HG03439 (cell line): ENCODE results near the gene WDR54.
"Not testable (repeated sequence)": the region's sequence is repeated elsewhere in the genome, so short reads cannot be mapped to it uniquely, and the experiment has no call there.

Experiments used
- ATAC-seq: cut with Tn5 transposase; IDR thresholded peaks from one replicate; pipeline ENCODE4 v1.9.1; 2021; ENCODE audit warnings: mild to moderate bottlenecking, moderate library complexity; ENCODE audit not compliant: unreplicated experiment

Gene WDR54

DNA sequence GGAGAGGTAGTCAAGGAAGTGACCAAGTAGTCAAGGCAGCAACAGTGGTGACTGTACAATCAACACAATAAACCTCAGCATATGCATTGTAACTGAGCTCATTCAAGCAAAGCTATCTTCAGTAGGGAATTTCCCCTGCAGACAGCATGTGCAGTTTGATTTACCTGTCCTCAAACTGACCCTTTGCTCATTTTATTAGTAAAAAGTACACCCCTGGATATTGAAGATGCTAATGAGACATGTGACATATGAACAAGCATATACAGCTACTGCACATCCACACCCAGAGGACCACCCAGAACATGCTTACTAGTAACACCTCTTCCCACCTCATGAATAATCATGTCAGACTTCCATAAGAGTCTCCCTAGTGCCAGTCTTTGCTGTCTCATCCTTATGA lies 15.5 kb upstream of the WDR54 start:
- no peak for ATAC-seq

DNA sequence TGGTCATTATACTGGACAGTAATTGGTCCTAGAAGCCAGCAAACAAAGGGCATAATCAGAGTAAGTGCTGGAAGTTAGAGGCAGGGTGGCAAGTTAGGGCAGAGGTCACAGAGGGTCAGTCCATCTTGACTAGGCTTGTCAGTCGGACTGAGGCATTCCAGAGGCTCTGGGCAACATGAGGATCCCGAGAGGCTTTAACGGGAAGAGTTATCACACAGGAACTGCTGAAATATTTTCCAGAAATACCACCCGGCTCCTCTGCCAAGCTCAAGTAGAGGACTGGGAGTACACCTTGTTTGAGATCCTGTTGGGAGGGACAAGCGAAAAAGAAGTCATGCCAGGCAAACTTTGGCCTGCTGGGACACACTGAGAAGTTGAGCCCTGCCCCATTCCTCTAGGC lies 13.8 kb upstream of the WDR54 start:
- no peak for ATAC-seq

DNA sequence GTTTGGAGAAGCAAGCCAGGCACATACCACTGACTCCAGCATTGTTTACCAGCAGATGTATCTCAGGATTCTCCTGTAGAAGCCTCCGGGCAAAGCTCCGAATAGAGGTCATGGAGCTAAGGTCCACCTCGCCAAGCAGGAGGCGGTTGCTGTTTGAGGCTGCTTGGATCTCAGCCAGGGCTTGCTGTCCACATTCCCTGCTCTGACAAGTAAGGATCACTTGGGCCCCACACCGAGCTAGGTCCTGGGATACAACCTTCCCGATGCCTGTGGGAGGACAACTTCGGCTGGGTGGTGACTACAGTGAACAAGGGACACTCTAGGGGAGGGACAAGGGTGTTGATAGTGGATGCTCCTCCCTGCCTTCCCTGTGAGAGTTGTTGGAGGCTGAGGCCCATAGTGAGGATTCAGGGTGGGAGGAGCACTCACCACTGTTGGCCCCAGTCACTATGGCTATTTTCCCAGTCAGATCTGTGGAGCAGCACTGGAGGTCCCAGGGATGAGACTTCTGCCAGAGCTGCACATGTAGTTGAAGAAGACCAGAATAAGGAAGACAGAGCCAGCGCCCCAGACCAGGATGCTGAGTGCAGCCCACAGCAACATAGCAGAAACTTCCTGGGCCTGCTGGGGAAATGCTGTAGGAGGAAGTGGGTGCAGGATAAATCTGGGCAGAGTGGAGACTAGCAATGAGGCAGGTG lies 8.4 kb upstream of the WDR54 start:
- no peak for ATAC-seq

DNA sequence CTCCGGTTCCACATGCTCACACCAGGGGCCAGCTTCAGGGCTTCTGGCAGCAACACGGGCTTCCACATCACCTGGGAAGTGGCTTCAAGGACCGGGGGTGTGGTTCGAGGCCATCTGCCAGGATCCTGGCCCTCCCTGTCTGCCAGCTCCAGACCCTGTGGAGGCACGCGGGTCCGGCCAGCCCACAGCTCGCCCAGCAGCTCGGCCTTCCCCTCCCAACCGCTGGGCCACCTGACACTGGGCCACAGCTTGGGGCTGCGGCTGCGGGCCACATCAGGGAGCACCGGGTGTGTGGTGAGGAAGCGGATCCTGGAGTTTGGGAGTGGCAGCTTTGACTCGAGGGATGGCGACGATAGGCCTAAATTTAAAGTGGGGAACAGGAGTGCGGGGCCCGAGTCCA lies 7.1 kb upstream of the WDR54 start:
- no peak for ATAC-seq

DNA sequence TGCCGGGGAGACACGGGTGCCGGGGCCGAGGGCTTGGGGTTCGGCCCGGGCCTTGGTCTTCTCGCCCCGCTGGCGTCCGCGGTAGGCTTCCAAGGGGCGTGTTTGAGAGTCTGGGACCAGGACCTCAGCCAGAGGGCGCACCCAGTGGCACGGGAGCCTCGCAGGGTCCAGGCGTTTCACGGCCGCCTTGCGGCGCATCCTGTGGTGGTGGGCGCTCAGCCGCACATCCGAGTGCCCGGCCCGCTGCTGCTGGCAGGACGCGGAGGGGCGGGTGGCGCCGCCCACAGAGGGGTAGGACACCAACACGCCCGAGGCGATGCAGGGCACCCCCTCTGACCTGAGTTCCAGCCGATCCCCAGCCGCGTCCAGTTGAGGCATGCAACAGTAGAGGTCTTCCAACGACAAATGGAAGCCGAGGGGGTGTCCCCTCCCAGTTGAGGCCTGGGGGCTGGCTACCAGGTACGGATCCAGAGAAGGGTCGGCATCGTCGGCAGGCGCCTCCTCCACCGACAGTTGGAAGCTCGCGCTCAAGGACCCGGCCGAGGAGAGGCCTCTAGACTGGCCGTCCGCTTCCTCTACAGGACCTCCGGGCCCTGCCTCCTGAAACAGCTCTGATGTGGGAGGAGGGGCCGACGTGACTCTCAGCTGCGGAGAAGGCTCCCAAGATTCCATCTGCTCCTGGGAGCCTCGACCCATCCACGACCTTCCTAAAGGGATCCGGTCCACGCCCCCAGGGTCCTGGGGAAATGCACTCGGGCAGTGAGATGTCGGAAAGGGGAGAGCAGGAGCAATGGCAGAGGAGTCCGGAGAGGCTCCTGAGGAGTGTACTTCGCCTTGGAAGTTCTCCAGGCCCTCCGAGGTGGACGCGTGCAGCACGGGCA lies 6.4 kb upstream of the WDR54 start:
- ATAC-seq = no peak

DNA sequence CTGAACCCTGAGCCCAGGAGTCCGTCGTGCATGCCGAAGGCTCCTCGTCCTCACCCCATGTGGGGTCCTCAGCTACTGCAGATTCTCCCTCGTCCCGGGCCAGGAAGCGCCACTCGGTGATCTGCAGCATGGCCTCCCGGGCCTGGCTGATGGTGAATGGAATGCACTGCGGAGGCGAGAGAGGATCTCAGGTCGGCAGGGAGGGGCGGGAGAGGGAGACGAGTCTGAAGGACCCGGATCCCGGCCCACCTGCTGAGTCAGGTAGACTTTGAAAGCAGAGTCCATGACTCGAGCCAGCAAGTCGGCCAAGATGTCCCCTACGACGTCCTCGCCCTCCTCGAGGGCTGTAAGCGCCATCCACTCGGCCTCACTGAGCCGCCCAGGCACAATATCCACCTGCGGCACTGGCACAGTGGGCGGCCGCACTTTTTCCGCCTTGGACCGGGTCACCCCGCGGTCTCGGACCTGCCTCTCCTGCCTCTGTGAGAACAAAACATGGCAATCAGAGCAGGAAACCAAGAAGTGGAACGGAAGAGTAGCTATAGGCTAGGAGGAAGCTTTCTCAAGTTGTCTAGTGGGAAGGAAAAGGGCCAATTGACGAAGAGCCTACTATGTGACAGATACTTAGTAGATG lies 5.7 kb upstream of the WDR54 start:
- ATAC-seq = no peak

DNA sequence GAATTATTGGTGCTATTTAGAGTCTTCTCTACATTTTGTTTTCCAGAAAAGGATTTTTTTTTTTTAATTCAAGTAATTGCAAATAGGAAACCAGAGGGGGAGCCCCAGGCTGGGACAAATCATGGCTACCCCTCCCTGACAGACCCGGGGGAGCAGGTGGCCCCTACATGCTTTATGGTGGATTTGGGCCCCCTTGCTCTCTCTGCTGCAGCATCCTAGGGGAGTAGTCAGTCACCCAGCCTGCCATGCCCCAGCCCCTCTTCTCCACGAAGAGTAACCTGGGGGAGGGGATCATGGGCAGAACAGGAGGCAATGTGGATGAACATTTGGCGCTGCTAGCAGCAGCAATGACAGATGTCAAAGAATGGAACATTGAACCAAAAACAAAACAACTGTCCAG lies 4.8 kb upstream of the WDR54 start:
- ATAC-seq = no peak

DNA sequence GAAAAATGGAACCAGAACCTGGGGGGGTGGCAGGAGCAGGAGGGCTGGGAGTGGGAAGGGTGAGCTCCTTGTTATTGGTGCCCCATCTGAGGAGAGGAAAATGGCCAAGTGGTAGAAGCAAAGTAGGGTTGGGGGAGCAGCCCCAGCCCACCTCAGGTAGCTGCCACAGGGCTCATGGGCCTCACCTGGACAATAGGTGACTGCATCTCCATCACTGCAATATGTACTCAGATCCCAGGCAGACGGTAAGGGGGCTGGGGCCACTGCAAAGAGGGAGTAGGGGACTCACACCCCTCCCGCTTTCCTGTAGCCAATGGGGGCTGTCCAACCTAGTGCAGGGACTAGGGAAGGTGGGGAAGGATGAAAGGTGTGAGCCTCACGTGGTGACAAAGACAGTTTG lies 4.3 kb upstream of the WDR54 start:
- no peak for ATAC-seq

DNA sequence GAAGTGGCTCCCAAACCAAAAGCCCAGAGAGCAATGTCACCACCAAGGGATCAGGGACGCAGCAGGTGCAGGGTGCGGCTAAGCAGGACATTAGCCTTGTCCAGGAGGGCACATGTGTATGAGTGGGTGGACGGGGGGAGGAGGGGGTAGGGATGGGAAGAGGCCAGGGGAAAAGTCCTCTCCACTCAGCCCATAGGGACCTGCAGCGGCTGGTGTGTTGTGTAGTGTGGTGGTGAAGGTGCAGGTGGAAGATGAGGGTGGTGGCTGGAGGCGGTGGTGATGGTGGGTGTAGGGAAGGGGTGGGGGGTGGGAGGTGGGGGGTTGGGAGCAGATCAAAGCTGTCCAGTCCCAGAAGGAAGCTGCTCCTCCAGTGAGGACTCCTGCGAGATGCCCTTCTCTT lies 3.8 kb upstream of the WDR54 start:
- ATAC-seq = no peak

DNA sequence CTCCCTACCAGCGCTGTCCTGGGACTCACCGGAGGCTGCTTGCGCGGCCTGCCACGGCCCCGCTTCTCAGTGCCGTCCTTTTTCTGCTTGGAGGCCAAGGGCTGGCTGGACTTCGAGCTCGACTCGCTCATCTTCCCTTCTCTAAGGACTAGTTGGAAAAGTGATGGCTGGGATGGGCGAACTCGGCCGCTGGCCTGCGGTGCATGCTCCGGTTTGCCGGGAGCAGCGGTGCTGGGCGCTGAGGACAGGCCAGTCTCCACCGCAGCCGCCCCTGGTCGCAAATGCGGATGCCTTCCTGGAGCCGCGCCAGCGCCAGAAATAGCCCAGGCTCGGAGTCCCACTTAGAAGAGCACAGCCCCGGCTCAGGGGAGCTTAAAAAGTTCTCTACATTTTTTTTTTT lies 3.2 kb upstream of the WDR54 start:
- no peak for ATAC-seq

DNA sequence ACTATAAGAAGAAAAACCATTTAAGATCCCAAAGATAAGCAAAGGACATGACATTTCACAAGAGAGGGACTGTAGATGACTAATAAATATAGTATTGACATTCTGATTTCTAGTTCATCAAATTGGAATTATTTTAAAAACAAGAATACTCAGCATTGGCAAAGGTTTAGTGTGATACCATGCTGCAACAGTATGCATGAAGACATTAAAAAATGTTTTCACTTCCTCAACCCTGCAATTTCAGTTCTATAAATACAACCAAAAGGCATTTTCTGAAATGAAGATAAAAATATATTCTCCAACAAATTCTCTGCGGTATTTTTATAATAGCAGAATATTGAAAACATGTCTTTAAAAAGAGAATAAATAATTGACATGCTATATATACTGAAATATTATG lies 2.2 kb upstream of the WDR54 start:
- ATAC-seq = no peak

DNA sequence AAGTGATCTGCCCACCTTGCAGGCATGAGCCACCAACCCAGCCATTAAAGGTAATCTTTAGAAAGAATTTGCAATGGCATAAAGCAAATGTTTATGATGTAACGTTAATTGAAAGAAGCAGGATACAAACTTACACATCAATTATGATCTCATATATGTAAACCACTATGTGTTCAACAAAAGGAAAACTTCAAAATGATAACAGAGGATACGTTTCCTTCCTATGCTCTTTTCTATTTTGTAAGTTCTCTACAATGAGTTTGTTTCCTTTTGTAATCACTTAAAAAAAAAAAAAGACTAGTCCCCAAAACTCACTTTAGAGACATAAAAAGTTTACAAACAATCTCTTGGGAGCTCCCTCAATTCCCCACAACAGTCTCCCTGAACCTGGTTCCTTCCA lies 1.5 kb upstream of the WDR54 start:
- ATAC-seq = no peak

DNA sequence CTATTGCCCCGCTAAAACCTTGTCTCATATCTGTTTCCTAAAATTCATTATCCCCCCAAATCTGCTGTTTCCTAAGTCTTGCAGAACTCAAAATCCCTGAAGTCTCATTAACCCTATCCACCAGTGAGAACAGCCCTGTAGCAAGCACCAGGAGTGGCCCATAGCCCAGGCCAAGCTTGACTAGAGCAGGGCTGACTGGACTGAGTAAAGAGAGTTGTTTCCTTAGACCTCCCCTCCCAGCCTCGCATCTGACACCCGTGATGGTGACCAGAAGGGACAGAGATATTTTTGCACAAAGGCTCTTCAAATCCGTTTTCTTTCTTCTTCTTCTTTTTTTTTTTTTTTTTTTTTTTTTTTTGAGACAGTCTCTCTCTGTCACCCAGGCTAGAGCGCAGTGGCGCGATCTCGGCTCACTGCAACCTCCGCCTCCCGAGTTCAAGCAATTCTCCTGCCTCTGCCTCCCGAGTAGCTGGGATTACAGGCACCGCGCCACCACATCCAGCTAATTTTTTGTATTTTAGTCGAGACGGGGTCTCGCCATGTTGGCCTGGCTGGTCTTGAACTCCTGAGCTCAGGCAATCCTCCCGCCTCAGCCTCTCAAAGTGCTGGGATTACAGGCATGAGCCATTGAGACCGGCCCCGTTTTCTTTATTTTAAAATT lies 957 bp upstream of the WDR54 start:
- ATAC-seq = not testable (repeated sequence)

DNA sequence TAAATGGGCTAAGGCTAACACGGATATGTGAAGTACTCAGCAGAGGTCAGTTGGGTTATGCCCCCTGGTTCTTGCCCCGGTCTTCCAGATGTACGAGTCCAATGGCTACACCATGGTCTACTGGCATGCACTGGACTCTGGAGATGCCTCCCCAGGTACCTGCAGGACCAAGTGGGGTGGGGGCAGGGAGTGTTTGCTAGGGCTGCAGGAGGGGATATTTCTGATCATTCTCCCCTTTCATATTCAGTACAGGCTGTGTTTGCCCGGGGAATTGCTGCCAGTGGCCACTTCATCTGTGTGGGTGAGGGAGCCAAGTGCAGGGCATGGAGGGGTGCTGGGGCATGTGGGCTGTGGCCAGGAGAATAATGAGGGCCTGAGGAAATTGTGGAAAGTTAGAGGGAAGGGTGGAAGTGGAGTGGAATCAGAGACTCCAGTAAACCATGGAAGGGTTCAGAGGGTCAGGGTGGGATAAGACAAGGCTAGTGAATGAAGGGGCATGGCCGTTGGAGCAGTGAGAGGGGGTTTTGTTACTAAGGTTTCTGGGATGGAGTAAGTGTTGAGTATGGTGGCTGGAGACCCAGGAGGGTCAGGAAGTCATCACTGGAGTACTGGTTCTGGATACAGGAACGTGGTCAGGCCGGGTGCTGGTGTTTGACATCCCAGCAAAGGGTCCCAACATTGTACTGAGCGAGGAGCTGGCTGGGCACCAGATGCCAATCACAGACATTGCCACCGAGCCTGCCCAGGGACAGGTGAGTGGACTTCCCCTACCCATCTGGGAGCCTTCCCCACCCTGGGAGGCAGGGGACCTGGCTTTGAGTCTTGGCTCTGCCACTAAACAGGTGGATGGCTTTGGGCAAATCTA lies 1.9 kb downstream of the WDR54 start:
- no peak for ATAC-seq

DNA sequence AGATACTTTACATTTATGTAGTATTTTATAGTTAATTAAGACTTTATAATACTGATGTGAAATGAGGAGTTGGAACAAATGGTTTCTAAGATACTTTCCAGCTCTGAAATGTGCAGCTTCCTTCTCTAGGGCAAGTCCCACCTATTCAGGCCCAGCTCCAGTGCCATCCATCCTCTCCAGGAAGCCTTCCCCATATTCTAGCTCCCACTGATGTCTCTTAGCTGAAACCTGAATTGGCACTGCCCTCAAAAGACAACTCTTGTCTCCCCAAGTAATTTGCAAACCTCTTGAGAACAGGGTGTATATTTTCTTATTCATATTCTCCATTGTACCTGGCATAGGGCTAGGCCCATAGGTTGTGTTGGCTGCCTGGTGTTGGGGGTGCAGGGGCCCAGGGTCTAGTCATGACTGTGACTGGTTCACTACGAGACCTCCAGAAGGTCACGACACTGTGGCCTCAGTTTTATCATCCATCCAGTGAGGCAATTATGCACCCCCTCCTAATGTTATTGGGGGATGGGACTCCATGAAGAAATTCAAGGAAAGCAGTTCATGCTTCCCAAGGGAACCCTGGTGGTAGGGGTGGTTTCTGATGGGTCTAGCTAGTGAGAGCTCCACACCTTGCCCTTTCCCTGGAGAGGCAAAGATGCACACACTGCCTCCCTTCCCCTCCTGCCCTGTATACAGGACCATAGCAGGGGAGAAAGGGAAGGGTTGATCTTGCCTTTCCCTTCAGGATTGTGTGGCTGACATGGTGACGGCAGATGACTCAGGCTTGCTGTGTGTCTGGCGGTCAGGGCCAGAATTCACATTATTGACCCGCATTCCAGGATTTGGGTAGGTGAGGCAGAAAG lies 2.8 kb downstream of the WDR54 start:
- ATAC-seq = no peak

DNA sequence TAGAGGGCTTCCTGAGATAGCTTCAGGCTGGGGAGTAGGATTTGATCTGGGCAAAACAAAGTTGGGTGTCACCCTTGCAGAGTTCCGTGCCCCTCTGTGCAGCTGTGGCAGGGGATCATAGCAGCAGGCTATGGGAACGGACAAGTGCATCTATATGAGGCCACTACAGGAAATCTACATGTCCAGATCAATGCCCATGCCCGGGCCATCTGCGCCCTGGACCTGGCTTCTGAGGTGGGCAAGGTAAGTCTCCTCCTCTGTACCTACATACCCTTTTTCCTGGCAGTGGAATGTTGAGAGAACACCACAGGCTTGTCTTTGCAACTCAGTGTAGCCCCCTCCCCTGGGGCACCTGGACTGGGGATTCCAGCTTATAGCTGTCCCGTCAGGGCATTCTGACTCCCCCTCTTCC lies 3.5 kb downstream of the WDR54 start:
- ATAC-seq = no peak

DNA sequence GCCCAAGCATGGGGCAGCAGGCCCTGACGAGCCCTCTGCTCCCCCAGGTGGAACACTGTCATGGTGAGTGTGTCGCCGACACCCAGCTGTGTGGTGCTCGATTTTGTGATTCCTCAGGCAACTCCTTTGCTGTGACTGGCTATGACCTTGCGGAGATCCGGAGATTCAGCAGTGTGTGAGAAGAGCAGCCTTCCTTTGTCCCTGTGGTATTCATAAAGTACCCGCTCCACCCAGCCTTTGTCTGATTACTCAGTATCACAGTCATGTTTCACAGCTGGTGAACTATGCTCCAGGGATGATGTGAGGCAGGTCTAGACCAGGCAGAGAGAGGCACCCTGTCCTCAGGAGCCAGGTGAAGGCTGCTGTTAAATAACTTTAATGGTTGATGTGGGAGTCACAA lies 4.0 kb downstream of the WDR54 start:
- no peak for ATAC-seq

DNA sequence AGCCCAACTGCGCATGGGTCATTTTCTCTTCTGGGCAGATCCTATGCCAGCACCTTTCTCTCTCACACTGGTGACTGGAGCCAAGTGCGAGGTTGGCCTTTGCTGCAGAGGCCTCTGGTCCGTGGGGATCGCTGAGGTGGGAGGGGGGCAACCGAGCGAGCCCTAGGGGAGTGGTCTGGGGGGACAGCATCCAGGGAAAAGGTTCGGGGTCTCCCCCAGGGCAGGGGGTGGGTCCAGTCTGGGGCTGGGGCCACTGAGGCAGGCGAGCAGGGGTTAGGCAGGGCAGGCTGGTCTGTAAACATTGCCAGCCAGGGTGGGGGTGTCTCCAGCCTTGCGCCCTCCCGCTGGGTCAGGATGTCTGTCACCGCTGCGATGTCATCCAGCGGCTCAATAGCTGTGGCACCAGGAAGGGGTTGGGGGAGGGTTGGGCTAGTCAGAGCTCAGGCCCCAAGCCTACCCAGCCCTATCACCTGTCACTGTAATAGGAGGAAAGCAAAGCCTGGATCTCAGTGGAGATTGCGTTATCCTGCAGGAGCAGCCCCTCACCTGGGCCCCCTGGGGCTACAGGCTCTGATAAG lies 4.7 kb downstream of the WDR54 start:
- no peak for ATAC-seq

DNA sequence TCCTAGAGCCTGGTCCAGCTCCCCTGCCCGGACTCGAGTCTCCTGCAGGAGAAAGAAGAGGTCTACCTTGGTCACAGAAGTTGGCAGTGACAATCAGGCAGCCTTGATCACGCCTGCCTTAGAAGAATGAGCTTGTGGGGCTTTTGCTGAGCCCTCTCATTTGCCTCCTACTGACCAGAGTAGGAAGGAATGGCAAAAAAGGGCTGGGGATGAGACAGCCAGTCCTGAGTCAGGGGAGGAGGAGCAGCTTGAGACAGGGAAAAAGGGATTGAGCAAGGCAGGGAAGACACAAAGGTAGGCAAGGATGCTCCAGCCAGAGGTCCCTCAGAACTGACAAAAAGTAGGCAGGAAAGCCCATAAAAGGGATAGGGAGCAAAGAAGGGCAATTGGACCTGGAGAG lies 6.0 kb downstream of the WDR54 start:
- ATAC-seq = no peak
